Stomach (tissue), 4 donors: ENCODE data around the gene EFCAB9.

Experiments used
- EP300 ChIP-seq: sonication (generic); formaldehyde crosslinking; IDR thresholded peaks from one replicate; pipeline ENCODE4 v1.6.1; 2017; ENCODE audit warnings: antibody characterized with exemption
- POLR2A ChIP-seq, 4 donors: fragments of 450-650 bp; IDR thresholded peaks; one replicate each; pipeline ENCODE4 v1.6.1; 2016; ENCODE audit warnings: antibody characterized with exemption in 4 of 4, control low read depth in 2 of 4, mild to moderate bottlenecking in 1 of 4, moderate library complexity in 1 of 4
- POLR2AphosphoS5 ChIP-seq, 3 donors: sonication (generic); formaldehyde crosslinking; IDR thresholded peaks; one replicate each; pipeline ENCODE4 v1.6.1; 2016; ENCODE audit warnings: antibody characterized with exemption in 3 of 3
- TF ChIP-seq, protein P1 (sequence below), 7 experiments: fragments of 450-650 bp in 4 of 7; fragments of 200-600 bp in 3 of 7; sonication (generic) in 3 of 7; IDR thresholded peaks; one replicate each; pipeline ENCODE4 v1.5.1; 2016 to 2019; ENCODE audit warnings: antibody characterized with exemption in 7 of 7, control low read depth in 2 of 7, mild to moderate bottlenecking in 1 of 7

- TF ChIP-seq, protein P1, sequence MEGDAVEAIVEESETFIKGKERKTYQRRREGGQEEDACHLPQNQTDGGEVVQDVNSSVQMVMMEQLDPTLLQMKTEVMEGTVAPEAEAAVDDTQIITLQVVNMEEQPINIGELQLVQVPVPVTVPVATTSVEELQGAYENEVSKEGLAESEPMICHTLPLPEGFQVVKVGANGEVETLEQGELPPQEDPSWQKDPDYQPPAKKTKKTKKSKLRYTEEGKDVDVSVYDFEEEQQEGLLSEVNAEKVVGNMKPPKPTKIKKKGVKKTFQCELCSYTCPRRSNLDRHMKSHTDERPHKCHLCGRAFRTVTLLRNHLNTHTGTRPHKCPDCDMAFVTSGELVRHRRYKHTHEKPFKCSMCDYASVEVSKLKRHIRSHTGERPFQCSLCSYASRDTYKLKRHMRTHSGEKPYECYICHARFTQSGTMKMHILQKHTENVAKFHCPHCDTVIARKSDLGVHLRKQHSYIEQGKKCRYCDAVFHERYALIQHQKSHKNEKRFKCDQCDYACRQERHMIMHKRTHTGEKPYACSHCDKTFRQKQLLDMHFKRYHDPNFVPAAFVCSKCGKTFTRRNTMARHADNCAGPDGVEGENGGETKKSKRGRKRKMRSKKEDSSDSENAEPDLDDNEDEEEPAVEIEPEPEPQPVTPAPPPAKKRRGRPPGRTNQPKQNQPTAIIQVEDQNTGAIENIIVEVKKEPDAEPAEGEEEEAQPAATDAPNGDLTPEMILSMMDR (IDR thresholded peaks at IDR 0.05) = no peak
- TF ChIP-seq POLR2A (IDR thresholded peaks at IDR 0.05) = no peak
- TF ChIP-seq POLR2AphosphoS5 (IDR thresholded peaks at IDR 0.05) = no peak
- TF ChIP-seq EP300 = no peak
Observed at GRCh38 chr5:172146748-172147092, 47.3 kb upstream of the EFCAB9 start.
